T follicular helper cell (primary cell): ENCODE results near the gene POC1A.
"Not testable (repeated sequence)": the region's sequence is repeated elsewhere in the genome, so short reads cannot be mapped to it uniquely, and the experiment has no call there.

Experiments
- DNase-seq: peaks from one replicate; pipeline ENCODE4 v3.0.0-alpha.2; 2020; ENCODE audit warnings: low read depth

The POC1A gene

DNA sequence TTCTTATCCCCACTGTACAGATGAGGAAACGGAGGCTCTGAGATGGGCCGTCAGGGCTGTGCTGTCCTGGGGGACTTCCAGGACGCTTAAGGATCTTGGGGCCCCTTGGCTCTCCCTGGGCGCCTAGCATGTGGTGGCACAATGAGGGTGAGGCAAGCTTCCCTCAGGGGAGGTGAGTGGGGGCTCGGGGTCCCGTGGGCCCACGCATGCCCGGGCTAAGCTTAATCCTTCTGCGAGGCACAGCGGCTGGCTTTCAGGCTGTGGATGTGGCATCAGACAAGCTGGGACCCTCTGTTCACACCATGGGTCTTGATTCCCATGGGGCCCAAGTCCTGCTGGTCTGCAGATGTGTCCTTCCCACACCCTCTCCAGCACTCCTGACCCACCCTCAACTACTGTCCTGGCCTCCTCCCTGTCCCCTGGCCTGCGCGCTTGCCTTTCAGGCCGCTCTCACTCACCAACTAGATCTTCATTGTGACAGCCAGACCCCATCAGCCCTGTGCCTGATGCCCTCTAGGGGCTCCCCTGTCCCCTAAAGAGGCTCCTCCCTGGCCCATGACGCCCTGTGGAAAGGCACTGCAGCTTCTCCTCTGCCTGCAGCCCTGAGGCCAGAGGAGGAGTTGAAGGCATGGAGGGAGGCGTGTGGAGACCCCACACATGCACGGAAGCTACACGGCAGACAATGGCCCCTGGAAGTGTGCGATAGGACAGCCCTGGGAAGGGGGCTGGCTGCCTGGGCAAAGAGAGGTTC, 109.2 kb downstream of the POC1A start:
- no peak for DNase-seq

DNA sequence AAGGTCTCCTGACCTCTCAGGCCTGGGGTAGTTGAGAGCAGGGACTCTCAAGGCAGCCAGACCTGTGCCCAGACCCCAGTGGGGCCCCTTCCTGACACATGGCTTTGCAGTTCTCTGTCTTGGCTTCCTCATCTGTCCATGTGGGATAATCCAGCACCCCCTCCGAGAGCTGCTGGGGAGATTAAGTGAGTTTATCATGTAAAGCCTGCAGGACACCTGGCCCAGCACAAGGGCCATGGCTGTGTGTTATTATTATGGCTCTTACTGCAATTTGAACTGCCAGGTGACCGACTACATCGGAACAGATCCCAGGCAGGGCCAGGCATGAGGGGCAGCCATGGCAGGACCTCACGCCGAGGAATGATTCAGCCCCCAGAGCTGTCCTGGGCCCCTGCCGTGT, 110.5 kb downstream of the POC1A start:
- DNase-seq, result no peak

DNA sequence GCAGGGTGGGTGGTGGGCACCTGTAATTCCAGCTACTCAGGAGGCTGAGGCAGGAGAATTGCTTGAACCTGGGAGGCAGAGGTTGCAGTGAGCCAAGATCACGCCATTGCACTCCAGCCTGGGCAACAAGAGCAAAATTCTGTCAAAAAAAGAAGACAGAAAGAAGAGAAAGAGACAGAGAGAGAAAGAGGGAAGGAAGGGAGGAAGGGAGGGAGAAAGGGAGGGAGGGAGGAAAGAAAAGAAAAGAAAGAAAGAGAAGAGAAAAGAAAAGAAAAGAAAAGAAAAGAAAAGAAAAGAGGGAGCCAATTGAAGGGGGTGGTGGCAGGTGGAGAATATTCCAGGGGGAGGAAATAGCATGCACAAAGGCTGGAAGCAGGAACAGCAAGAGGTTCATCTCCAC, 111.2 kb downstream of the POC1A start:
- DNase-seq, result not testable (repeated sequence)

DNA sequence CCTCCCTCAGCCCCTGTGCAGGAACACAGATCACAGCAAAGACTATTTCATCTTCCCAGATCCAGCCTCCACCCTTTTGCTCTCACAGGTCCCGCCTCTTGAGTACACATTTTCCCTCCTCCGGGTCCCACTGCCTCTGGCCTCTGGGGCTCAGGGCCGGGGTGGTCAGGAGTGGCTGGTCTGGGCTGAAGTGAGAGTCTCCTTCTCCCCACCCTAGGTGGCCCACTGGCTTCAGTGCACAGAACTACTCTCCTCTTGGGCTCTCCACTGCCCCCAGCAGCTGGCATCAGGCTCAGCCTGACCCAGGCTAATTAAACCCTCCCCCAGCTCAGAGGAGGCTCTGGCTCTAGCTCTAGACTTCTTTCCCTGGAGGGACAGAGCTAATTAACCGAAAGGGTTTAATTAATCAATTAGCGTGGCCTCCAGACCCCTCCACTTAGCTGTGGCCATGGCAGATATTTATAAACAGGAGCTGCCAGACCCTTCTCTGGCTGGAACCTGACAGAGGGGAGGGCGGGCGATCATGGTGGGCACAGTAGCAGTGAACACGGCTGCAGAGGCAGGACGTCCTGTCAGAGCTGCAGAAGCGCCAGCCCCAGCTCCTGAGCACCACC, 113.0 kb downstream of the POC1A start:
- no peak for DNase-seq

DNA sequence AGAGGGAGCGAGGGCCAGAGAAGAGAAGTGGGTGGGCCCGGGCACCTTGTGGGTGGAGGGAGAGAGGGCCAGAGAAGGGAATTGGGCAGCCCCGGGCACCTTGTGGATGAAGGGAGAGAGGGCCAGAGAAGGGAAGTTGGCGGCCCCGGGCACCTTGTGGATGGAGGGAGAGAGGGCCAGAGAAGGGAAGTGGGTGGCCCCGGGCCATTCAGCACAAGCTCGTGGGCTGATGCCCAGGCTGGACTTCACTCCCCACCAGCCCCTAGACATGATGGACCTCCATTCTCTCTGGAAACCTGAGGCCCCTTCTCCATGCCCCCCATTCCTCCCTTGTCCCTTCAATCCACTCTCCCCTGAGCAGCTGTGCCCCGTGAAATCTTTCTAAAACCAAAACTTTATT, 113.6 kb downstream of the POC1A start:
- no peak for DNase-seq

DNA sequence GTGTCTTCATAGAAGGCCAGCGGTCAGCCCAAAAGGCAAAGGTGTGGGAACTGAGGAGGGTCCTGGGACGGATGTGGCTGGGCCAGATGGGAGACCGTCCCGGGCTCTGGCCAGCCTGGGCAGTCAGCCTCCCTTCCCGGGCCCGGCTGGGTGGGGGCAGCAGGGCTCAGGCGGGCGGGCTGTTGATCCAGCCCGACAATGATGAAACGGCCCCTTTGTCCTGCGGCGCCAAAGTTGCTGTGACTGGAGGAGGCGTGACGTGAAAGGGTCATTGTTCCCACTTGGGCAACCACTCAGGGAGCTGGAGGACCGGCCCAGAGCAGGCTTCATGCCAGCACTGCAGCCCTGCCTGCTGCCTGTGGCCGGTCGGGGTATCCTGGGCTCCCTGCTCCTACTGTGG, 114.4 kb downstream of the POC1A start:
- no peak for DNase-seq

DNA sequence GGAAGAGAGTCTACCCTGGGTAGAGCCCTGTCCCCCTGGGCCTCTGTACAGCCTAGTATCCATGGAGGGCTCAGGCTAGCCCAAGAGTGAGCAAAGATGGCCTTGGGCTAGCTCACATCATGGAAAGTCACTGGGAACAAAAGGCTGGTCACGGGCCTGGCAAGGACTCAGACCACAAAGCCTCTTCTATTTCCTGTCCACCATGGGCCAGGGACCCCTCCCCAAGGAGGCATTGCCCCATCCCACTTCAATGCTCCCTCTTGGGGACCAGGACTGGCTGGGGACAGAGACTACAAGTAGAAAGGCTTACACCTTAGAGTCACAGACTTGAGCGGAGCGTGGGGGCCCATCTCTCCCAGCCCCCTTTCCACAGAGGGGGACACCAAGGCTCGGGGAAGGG, 114.8 kb downstream of the POC1A start:
- no peak for DNase-seq

DNA sequence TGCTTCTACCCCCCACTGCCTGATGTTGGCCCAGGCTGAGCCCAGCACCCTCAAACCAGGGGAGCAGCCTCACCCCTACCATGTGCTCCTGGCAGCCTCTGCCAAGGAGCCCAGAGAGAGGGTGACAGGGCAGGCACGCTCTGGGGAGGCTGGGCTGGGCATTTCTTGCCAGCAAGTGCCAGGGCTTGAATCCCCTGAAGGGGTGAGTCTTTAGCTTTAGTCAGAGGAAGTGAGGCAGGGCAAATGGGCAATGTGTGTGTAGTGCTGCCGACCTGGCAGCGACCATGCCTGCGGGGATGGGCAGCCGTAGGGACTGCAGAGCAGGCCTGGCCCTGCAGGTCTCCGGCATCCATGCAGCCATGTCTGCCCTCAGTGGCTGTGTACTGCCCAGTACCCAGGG, 116.0 kb downstream of the POC1A start:
- no peak for DNase-seq

DNA sequence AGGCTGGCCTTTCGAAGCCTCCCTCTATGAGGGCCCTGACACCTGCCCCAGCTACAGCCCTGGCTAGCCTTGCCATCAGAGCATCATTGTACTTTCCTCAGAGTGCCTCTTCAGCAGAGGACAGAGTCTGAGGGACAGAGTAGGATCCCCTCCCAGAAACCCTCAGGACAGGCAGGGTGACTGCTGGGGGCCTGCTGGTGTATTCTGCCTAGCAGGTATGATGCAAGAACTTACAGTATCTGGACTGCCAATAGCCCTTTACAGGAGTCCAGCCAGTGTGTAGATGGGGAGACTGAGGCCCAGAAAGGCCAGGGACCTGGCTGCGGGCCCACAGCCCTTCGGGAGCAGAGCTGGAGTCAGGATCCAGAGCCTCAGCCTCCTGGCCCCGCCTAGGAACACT, 116.9 kb downstream of the POC1A start:
- no peak for DNase-seq

DNA sequence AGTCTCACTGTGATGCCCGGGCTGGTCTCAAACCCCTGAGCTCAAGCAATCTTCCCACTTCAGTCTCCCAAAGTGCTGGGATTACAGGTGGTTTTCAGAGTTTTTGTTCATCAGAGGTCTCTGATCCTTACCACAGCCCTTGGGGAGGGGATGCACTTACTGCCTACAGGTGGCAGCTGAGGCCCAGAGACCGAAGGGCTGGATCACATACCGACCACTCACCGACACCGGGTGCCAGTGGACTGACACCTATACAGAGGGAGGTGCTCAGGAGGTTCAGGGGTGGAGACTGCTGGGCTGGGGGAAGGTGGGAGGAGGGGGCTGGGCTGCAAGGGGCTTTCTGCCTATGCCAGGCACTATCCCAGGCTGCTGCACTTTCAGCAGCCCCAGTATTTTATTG, 117.4 kb downstream of the POC1A start:
- DNase-seq, result no peak

DNA sequence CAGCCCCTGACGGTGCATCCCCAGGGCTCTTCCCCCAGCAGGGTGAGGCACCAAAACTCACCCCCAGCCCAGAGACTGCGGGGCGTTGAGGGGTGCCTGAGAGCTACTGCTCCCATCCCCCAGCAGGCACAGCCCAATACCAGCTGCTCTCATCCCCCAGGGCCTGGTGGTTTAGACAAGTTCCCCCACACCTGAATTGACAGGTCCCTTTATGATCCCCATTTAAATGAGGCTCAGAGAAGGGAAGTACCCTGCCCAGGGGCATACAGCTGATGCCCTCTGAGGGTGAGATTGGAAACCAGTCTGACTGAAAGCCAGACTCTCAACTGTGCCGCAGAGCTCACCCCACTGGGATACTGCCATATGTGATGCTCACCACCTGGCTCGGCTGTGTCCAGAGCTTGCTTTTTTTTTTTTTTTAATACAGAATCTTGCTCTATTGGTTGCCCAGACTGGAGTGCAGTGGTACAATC, 118.0 kb downstream of the POC1A start:
- DNase-seq, result no peak

DNA sequence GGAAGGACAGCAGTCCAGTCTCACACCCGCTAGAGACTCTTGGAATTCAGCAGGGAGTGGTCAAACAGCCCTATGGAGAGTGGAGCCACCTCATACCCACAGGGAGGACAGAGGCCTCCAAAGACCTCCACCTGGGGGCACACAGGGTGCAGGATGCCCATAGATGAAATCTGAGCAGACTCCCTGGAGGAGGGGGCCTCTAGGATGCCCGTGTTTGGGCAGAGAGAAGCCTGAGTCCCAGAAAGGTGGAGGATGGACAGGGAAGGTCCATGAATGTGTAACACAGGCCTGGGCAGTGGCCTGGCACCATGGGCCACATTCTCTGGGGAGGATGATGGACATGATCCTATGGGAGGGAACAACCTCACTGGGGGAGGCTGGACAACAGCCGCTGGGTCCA, 119.6 kb downstream of the POC1A start:
- DNase-seq, result no peak

DNA sequence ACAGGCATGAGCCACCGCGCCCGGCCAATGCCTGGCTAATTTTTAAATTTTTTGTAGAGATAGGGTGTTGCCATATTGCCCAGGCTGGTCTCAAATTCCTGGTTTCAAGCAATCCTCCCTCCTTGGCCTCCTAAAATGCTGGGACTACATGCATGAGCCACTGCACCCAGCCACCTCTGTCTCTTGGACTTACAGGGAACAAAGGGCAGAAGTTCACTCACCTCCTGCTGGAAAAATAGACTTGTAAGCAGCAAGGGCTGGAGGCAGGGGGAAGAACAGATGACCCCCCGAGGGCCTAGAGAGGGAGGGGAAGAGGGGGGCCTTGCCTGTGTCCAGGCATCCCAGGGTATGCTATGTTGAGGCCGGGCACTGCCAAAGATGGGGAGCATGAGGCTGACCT, 120.0 kb downstream of the POC1A start:
- no peak for DNase-seq

DNA sequence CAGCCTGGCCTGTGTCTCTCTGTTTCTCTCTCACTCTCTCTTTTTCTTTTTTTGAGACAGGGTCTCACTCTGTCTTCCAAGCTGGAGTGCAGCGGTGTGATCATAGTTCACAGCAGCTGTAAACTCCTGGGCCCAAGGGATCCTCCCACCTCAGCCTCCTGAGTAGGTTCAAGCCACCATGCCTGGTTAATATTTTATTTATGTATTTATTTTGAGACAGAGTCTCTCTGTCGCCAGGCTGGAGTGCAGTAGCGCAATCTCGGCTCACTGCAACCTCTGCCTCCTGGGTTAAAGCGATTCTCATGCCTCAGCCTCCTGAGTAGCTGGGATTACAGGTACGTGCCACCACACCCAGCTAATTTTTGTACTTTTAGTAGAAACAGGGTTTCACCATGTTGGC, 120.5 kb downstream of the POC1A start:
- DNase-seq, result not testable (repeated sequence)

DNA sequence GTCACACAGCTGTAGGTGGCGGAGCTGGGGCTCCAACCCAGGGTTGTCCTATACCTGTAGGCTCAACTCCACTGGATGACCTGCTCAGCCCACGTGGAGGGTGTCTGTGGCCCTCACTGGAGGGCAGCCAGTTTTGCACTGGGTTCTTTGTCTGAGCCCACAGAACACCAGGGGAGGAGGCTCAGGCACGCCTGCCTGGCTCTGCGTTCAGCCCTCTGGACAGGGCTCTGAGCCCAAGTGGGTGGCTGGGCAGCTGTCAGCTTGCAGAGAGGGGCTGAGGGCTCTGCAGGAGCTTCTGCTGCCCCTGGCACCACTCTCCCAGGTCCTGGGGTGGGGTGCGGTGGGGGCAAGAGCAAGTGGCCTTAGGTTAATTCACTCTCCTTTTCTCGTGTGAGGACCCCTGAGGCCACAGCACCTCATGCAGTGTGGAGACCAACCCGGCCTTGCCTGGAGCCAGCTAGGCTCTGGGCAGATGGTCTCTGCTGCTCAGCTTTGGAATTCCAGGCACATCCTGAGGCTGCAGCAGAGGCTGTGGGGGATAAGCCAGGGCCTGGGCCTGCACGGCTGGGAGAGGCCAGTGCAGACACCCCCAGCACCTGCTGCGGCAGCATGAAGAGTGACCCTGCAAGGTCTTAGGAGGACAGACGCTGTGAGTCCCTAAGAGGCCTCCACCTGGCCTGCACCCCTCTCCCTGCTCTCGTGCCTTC, 121.4 kb downstream of the POC1A start:
- no peak for DNase-seq

DNA sequence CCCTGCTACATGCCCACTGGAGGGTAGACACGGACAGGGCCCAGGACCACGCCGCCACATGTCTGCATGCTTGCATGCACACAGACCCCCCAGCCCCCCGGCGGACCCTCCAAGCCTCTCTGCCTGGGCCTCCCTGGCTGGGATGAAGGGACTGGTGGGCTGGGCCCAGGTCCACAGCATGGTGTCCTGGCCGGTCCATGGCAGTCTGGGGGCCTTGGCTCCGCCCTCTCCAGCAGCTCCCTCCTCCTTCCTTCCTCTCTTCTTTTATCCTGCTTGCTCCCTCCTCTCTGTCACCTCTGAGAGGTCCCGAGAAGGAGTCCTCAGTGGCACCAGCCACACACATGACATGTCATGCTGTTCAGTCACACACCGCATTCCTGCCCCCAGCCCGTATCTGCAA, 122.3 kb downstream of the POC1A start:
- DNase-seq, result no peak

DNA sequence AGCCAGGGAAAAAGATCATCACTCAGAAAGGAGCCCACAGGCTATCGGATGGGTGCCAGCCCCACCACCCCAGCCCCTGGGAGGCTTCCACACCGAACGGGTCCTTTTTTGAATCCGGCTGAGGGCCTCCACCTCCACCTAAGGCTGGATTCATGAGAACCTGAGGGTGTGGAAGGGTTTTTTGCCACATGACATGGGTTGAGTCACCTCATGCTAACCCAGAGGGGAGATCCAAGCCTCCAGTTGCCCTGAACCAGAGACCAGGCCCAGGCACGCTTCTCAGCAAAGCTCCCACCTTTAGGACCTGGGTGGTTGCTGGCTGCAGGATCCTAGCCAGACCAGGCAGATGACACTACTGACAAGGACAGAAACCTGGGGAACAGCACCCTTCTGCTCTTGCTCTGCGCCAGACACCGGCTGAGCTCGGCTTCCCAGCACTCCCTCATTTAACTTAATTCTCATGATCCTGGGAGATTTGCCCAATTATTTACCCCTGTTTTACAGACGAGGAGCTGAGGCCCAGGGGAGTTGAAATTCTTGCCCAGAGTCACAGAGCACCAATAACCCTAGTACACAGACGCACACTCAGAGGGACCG, 123.4 kb downstream of the POC1A start:
- no peak for DNase-seq

DNA sequence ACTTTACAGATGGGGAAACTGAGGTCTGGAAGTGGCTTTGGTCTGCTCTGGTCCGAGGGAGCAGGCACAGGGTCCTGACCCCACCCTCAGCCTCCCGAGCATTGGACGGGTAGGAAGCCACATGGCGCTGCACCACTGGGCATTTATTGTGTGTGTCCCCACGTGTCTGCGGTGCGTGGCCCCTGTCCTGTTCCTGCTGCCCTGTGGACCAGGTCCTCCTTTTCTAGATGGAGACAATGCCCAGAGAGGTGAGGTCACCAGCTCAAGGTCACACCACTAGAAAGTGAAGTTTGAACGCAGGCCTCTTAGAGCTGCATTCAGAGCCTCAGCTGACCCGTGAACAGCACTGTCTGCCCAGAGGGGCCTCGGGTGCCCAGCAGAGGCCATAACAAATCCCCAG, 124.7 kb downstream of the POC1A start:
- DNase-seq, result no peak

DNA sequence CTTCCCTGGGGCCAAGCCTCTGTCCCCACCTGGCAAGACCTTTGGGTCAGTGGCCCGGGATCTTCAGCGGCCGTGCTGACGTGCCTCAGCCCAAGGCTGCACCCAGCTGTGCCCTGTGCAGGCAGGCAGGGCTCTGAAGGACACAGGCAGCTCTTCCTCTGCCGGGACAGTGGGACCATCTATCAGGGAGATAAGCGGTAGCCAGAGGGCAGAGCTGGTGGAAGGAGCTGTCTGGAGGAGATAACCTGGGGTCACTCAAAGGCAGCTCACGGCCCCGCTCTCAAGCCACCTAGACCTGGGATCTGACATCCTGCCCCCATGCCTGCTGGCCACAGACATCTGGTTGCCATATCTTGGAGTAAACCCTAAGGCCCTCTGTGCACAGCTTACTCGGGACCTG, 125.2 kb downstream of the POC1A start:
- no peak for DNase-seq

DNA sequence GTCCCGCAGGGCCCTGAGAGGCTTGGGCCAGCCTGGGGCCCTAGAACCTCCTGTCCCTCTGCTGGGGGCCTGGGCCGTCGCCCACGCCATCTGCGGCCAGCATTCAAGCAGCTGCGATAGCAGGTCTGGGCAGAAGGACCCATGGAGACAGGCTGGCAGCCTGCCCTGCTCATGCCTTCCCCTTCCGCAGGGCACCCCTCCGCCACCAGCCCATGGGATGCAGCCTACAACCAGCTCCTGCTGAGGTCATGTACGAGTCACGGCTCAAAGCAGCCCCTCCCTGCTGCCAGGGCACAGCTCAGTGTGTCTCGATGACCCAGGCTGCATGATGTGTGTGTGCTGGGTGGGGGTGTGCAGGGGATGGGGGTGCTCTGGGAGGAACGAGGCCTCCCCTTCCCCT, 125.7 kb downstream of the POC1A start:
- DNase-seq, result no peak

DNA sequence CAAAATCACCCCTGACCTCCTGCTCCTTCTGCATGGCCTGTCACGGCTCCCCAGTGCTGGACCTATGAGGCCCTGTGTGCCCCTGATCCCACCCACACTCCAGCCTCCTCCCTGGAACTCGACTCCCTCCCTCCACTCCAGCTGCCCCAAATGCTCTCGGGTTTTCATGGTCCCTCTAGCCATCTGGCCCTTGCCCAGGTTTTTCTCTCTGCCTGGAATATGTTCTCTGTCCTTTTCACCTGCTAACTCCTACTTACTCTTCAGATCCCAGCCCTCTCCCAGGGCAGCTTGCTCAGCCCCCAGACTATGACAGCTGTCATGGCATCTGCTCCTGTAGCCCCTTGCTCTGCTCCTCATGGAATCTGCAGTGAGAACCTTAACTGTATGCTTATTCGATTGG, 128.2 kb downstream of the POC1A start:
- DNase-seq, result no peak

DNA sequence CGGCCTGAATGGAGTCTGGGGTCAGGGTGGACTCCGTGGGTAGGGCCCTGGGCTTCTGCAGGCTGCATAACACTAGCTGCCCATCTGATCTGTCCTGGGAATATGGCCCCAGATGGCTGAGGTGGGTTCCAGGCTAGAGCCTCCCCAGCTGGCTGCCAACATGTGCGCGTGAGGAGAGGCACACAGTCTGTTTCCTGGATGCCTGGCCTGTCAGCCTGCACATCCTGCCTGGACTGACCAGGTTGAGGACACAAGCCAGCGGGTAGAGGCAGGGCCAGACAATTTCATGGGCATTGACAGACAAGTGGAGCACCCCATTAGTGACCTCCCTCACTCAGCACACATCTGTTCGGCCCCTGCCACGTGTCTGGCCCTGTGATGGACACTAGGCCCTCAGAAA, 128.8 kb downstream of the POC1A start:
- no peak for DNase-seq
